ENCODE results near the gene SRGAP1.

- TF ChIP-seq POLR2A (IDR thresholded peaks at IDR 0.05; ENCODE audit: low read depth, low read length) (no peak), TAF1 (IDR thresholded peaks at IDR 0.05; ENCODE audit: borderline replicate concordance, low read depth, low read length) (no peak), POLR2AphosphoS5 (IDR thresholded peaks at IDR 0.05; ENCODE audit: low read depth, low read length) (no peak)
These were observed 101.3 kb downstream of the SRGAP1 start for GRCh38 chr12:63945777-63946176.
